Endodermal cell (in vitro differentiated cells): Measurements from ENCODE around the gene AK8. TPM values are rescaled to one million over a fixed set of nuclear protein-coding genes. Genes with fewer than 3 reads are reported as not detected.

Source experiments
- DNase-seq: peaks from one replicate; pipeline ENCODE4 v3.0.0-alpha.2; 2017
- H3K27ac ChIP-seq: 2 replicates; pipeline ENCODE4 v1.5.1; 2013; ENCODE audit warnings: mild to moderate bottlenecking, low read depth, low read length, moderate library complexity
- H3K27me3 ChIP-seq: 2 replicates; pipeline ENCODE4 v1.6.1; 2013; ENCODE audit warnings: mild to moderate bottlenecking, low read length, moderate library complexity; ENCODE audit not compliant: insufficient read depth, control insufficient read depth, poor library complexity, severe bottlenecking
- H3K36me3 ChIP-seq: 2 replicates; pipeline ENCODE4 v1.7.0; 2013; ENCODE audit warnings: mild to moderate bottlenecking, low read length, moderate library complexity; ENCODE audit not compliant: control insufficient read depth, insufficient read depth
- H3K4me1 ChIP-seq: one replicate; pipeline ENCODE4 v1.7.0; 2013; ENCODE audit warnings: low read length; ENCODE audit not compliant: control insufficient read depth, insufficient read depth
- H3K4me3 ChIP-seq: 2 replicates; pipeline ENCODE4 v1.5.1; 2013; ENCODE audit warnings: mild to moderate bottlenecking, low read length, moderate library complexity
- H3K9ac ChIP-seq: 2 replicates; pipeline ENCODE4 v1.6.1; 2013; ENCODE audit warnings: mild to moderate bottlenecking, low read length, moderate library complexity; ENCODE audit not compliant: poor library complexity, severe bottlenecking; ENCODE audit errors: extremely low read depth
- H3K9me3 ChIP-seq: 2 replicates; pipeline ENCODE4 v1.6.1; 2013; ENCODE audit warnings: mild to moderate bottlenecking, low read length, moderate library complexity; ENCODE audit not compliant: control insufficient read depth
- H3K27ac Mint-ChIP-seq: 2 replicates; pipeline ENCODE4 v1.8.0; 2020; ENCODE audit warnings: mixed read lengths
- H3K27me3 Mint-ChIP-seq: 2 replicates; pipeline ENCODE4 v1.8.0; 2021; ENCODE audit warnings: mild to moderate bottlenecking, mixed read lengths; ENCODE audit not compliant: insufficient read depth
- H3K36me3 Mint-ChIP-seq: 2 replicates; pipeline ENCODE4 v1.8.0; 2020; ENCODE audit warnings: low read depth, mixed read lengths
- H3K4me1 Mint-ChIP-seq: 2 replicates; pipeline ENCODE4 v1.8.0; 2020; ENCODE audit warnings: mixed read lengths
- H3K4me3 Mint-ChIP-seq: 2 replicates; pipeline ENCODE4 v1.8.0; 2020; ENCODE audit warnings: mild to moderate bottlenecking, moderate library complexity, mixed read lengths
- H3K9me3 Mint-ChIP-seq: 2 replicates; pipeline ENCODE4 v1.8.0; 2020; ENCODE audit warnings: mild to moderate bottlenecking, mixed read lengths
- CTCF ChIP-seq: fragments of 200-600 bp; sonication (generic); conservative IDR thresholded peaks from 2 replicates; pipeline ENCODE4 v1.5.0; 2021; ENCODE audit warnings: antibody characterized with exemption, mild to moderate bottlenecking
- WGBS, 2 experiments: methylation state at CpG; one replicate each; pipeline versions ENCODE4 v1.1.5 to v1.1.7; 2013; ENCODE audit warnings: missing lambda C conversion rate in 2 of 2, mixed read lengths in 1 of 2; ENCODE audit not compliant: insufficient coverage in 1 of 2, insufficient read length in 1 of 2; 5-methylcytosine and 5-hydroxymethylcytosine counted together
- total RNA-seq, 2 donors: library from RNA; stranded (reverse); fragmentation: NEBNext Ultra II Directional in 1 of 2; extraction: Animal tissue kit (Norgen Biotek cat#: 25700) in 1 of 2; gene quantifications; 2 replicates in 1 of 2; 3 replicates in 1 of 2; pipeline ENCODE4 v1.2.1, GENCODE V29; 2021

The AK8 gene
- total RNA-seq, 2 donors from 2014 or later, result 1.3 to 2.6 TPM

- no peaks in the 10 kb centered on the region for H3K27me3 Mint-ChIP-seq
- DNase-seq, result no peak
- H3K9me3 ChIP-seq, result no peaks in the 10 kb centered on the region
- no peak overlapping the region for H3K4me3 ChIP-seq
- H3K4me3 Mint-ChIP-seq, result no peak overlapping the region
- no peak overlapping the region for H3K27ac ChIP-seq
- no peak for TF ChIP-seq CTCF
- peaks cover 12% of the 10 kb centered on the region for H3K4me1 Mint-ChIP-seq
- no peak overlapping the region for H3K9ac ChIP-seq
- no peaks in the 10 kb centered on the region for H3K27me3 ChIP-seq
- H3K36me3 ChIP-seq, result peaks cover 60% of the 10 kb centered on the region
- H3K36me3 Mint-ChIP-seq, result peaks cover 54% of the 10 kb centered on the region
- 93 to 100% methylated on average over 1 to 7 of the region's 7 CpGs for WGBS, 2 experiments
- H3K9me3 Mint-ChIP-seq, result no peaks in the 10 kb centered on the region
- no peak overlapping the region for H3K27ac Mint-ChIP-seq
- peaks cover 4% of the 10 kb centered on the region for H3K4me1 ChIP-seq
These were observed 30.6 kb upstream of the AK8 start for GRCh38 chr9:132908635-132909034.

- peaks cover 56% of the 10 kb centered on the region for H3K36me3 ChIP-seq
- Mint-ChIP-seq H3K27me3 (no peaks in the 10 kb centered on the region), H3K27ac (no peak overlapping the region), H3K4me3 (no peak overlapping the region), H3K9me3 (no peaks in the 10 kb centered on the region), H3K36me3 (peaks cover 59% of the 10 kb centered on the region), H3K4me1 (peaks cover 17% of the 10 kb centered on the region)
- H3K9ac ChIP-seq, result no peak overlapping the region
- H3K4me1 ChIP-seq, result peaks cover 7% of the 10 kb centered on the region
- no peaks in the 10 kb centered on the region for H3K27me3 ChIP-seq
- DNase-seq, result no peak
- no peak for TF ChIP-seq CTCF
- WGBS, 2 experiments, result 94 to 96% methylated on average over 9 to 12 of the region's 12 CpGs
- no peak overlapping the region for H3K4me3 ChIP-seq
- H3K9me3 ChIP-seq, result no peaks in the 10 kb centered on the region
- no peak overlapping the region for H3K27ac ChIP-seq
These were observed 27.6 kb upstream of the AK8 start for GRCh38 chr9:132905726-132906125.

- peak overlapping the region; percentile 73 for H3K27ac Mint-ChIP-seq
These were observed 25.7 kb upstream of the AK8 start for GRCh38 chr9:132903574-132904492.

More at GRCh38 chr9:132903574-132904492, 25.7 kb upstream of the AK8 start:
- no peak overlapping the region for H3K4me3 ChIP-seq
- Mint-ChIP-seq H3K4me3 (no peak overlapping the region), H3K9me3 (no peaks in the 10 kb centered on the region), H3K27me3 (no peaks in the 10 kb centered on the region), H3K36me3 (peaks cover 59% of the 10 kb centered on the region), H3K4me1 (peaks cover 17% of the 10 kb centered on the region)
- no peak overlapping the region for H3K9ac ChIP-seq
- peaks cover 7% of the 10 kb centered on the region for H3K4me1 ChIP-seq
- H3K27ac ChIP-seq, result no peak overlapping the region
- peaks cover 52% of the 10 kb centered on the region for H3K36me3 ChIP-seq
- H3K9me3 ChIP-seq, result no peaks in the 10 kb centered on the region
- WGBS, 2 experiments, result 76 to 78% methylated on average over 10 to 13 of the region's 13 CpGs
- no peak for TF ChIP-seq CTCF
- peak; percentile 74 for DNase-seq
- no peaks in the 10 kb centered on the region for H3K27me3 ChIP-seq
